ENCODE data around the gene MNX1.

GRCh38 chr7:156998988-156999957, 11.2 kb downstream of the MNX1 start:
- TF ChIP-seq POLR2AphosphoS5 (IDR thresholded peaks at IDR 0.05; ENCODE audit: low read depth, low read length) (no peak), POLR2A (IDR thresholded peaks at IDR 0.05; ENCODE audit: low read depth, low read length) (no peak)
